NCI-H2196 treated with DMSO at 0.1 percent for 48 hours (cell line): ENCODE data around the gene PIP5K1B.

Source experiments
- DNase-seq: peaks from one replicate; lab custom pipeline; 2025; ENCODE audit not compliant: unreplicated experiment; lab: John Stamatoyannopoulos, UW

PIP5K1B gene

GRCh38 chr9:69016191-69017096 lies 311.4 kb downstream of the PIP5K1B start:
- DNase-seq, result no peak

DNA sequence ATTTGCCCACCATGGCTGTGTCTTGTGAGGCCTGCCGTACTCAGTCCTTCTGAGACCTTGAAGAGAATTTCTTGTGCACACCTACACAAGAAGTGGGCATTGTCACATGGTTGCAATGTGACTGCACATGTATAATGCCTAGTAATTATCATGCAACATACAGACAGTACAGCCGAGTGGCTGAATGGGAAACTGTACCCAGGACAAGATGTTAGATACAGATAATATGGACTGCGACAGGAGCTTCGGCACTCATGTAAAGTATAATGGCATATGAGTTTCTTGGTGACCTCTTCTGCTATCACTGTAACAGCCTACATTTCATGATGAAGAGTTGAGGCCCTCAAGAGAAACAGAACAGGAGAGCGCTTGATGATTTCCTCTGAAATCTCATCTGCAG lies 313.7 kb downstream of the PIP5K1B start:
- no peak for DNase-seq

DNA sequence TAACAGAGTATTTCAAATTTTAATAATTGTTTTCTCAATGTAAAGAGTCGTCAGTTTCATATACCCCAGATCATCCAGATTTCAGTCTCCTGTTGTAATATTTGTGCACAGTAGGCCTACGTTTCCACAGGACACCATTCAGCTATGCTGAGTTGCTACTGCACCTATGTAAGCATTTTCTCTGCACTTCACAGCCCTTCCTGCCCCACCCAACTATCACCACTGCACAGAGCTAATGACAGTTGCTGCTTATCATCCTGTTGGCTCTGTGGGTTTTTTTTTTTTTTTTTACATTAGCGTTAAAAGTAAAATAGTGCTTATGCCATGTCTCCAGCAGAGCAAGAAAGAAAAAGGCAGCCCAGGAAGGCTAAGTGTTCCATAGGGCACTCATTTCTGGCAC lies 314.8 kb downstream of the PIP5K1B start:
- DNase-seq, result no peak

DNA sequence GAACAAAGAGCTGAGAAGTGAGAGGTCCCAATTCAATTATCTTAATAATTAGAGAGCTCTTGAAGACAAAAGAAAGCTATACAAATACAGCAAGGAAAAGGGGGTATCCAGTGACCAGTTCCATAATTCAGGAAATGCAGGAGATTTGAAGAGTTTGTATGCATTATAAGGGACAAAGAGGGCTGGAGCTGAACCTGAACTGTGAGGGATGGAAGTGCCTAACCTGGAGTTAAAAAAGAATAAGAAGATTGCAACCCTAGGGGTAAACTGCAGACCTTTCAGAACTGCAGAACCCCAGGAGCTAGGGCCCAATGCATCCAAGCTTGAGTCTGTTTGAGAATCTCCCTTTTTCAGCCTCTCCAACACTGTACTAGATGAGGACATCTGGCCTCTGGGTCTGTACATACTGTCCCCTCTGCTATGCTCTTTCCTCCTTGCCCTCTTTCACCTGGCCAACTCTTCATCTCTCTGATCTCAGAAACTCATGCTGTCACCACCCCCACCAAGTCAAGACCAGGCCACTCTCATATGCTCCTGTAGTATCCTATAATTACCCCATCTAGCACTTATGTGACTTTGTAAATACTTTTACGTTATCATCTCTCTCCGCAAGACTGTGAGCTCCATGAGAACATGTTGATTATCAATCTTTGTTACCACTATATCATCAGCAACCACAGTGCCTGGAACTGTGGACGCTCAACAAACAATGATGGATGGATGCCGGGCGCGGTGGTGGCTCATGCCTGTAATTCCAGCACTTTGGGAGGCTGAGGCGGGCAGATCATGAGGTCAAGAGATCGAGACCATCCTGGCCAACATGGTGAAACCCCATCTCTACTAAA lies 315.5 kb downstream of the PIP5K1B start:
- DNase-seq, result no peak

DNA sequence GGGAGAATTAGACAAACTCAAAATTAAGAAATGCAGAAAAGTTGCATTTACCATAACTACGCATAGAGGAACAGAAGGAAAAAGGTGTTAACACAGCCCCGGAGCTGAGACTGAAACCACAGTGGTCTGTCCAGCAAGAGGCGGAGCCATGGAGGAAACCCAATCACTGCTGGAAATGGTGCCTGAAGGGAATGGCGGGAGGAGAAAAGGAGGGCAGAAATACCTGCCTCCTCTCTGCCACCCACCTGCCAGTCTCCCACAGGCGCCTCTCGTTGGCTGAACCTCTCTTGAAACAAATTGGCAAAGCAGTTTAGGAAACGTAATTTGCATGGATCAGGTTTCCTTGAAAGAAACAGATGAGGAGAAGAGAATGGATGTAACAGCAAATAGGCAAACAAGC lies 318.6 kb downstream of the PIP5K1B start:
- peak; percentile 65 for DNase-seq

DNA sequence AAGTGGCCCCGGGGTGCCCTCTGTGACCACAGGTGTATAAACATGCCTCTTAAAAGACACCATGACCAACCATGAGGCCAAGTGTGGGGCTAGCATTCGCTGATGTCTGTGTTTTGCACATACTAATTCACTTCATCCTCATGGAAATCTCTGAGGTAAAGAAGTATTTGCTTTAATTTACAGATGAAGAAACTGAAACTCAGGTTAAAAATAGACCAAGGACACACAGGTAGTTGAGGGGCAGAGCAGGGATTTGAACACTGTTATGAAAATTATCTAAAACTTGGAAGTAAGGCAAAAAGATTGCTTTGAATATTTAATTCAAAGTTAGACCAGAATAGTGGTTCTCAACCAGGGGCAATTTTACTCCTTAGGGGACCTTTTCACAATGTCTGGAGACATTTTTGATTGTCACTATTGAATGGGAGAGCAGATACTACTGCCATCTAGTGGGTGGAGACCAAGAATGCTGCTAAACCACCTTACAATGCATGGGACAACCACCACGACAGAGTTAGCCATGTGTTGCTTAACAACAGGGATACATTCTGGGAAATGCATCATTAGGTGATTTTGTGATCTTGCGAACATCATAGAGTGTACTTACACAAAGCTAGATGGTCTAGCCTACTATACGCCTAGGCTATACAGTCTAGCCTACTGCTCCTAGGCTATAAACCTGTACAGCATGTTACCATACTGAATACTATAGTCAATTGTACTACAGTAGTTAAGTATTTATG lies 322.5 kb downstream of the PIP5K1B start:
- DNase-seq, result peak; percentile 49

DNA sequence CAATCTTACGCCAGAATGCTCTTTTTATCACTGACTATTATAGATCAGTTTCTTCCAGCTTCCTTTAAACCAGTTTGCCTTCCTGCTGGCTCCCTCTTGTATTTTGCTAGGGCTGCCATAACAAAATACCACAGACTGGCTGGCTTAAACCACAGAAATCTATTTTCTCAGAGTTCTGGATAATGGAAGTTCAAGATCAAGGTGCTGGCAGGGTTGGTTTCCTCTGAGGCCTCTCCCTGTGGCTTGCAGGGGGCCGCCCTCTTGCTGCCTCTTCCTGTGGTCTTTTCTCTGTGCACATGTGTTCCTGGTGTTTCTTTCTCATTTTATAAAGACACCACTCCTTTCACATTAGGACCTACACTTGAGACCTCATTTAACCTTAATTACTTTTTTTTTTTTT lies 323.7 kb downstream of the PIP5K1B start:
- no peak for DNase-seq

- DNase-seq, result no peak
Measured at GRCh38 chr9:69029535-69029934, 324.5 kb downstream of the PIP5K1B start.

- no peak for DNase-seq
Measured at GRCh38 chr9:69030851-69031645, 326.0 kb downstream of the PIP5K1B start.

GRCh38 chr9:69034071-69034470 lies 329.0 kb downstream of the PIP5K1B start:
- DNase-seq, result no peak

DNA sequence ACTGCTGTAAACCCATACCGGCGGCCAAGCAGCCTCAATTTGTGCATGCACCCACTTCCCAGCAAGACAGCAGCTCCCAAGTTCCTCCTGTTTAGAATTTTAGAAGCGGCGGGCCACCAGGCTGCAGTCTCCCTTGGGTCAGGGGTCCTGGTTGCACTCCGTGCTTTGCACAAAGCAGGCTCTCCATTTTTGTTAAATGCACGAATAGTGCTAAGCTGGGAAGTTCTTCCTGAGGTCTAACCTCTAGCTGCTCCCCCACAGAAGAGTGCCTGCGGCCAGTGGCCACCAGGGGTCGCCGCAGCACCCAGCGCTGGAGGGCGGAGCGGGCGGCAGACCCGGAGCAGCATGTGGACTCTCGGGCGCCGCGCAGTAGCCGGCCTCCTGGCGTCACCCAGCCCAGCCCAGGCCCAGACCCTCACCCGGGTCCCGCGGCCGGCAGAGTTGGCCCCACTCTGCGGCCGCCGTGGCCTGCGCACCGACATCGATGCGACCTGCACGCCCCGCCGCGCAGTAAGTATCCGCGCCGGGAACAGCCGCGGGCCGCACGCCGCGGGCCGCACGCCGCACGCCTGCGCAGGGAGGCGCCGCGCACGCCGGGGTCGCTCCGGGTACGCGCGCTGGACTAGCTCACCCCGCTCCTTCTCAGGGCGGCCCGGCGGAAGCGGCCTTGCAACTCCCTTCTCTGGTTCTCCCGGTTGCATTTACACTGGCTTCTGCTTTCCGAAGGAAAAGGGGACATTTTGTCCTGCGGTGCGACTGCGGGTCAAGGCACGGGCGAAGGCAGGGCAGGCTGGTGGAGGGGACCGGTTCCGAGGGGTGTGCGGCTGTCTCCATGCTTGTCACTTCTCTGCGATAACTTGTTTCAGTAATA lies 330.6 kb downstream of the PIP5K1B start, which contains the start of gene FXN:
Gene FXN, plus strand, starts transcription at position 315 of the 871 bp plus-strand sequence. Its CDS starts 31 bp downstream, at position 346.
- peak; percentile 65 for DNase-seq

- DNase-seq, result no peak
Measured at GRCh38 chr9:69036309-69036708, 331.3 kb downstream of the PIP5K1B start.

GRCh38 chr9:69036799-69037198 lies 331.8 kb downstream of the PIP5K1B start:
- DNase-seq, result no peak

DNA sequence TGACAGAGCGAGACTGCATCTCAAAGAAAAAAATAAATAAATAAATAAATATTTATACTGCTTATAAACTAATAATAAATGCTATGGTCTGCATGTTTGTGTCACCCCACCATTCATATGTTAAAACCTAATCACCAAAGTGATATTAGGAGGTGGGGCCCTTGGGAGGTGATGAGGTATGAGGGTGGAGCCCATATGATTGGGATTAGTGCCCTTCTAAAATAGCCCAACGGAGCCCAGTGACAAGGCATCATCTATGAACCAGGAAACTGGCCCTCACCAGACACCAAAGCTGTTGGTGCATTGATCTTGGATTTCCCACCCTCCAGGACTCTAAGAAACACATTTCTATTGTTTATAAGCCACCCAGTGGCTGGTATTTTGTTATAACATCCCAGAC lies 335.6 kb downstream of the PIP5K1B start:
- DNase-seq, result no peak

DNA sequence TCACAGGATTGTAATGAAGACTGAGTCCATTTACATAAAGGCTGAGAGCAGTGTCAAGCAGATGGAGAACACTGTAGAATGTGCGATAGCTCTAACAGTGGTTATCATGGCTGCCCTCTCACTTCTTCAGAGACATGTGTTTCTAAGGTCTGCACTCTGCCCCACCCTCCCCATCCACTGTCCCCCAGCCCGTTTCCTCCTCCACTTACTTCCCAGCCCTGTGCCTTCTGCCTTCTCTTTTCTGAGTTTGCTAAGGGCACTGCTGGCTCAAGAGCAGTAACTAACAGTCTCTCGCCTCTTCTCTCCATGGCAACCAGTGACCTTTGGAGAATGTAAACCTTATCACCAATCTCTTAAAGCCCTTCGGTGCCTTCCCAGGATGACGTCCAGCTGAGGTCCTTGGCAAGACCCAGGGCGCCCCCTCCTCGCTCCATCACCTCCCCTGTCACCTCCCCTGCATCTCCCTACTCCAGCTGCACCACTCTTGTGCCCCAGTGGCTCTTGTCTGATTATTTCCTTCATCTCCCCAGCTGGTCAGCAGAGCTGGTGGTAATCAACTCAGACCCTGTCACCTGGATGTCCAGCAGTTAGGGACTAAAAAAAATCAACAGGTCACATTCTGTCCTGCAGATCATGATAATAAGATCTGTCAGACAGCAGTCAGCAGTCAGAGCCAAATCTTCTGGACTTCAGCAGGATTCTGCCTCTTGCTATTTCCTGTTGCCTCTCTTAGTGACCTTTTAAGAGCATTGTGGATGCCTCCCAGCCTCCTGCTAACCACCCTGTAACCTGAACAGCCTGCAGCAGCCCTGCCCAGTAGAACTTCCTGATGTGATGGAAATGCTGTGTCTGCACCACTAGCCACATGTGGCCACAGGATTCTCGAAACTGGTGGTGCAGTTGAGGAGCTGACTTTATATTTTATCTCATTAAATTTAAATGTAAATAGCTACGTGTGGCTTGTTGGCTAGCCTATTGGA lies 339.5 kb downstream of the PIP5K1B start:
- peak; percentile 58 for DNase-seq

DNA sequence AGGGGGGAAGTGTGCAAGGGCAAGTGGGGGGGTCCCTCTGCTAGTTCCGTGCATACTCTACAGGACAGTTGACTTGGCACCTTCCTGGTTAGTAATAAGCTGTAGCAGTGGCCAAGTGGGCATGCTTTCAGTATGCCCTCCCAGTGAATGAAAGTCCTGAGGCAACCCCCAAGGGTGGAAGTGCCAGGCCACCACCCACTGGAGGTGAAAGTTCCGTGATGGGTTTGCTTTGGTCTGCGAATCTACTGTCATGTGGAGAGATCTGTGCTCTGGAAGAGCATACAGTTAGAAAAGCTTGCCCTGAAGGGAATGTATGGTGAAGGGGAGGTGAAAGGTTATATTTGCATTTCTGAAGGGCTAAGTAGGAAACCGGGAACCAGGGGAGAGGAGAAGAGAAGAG lies 340.8 kb downstream of the PIP5K1B start:
- no peak for DNase-seq

DNA sequence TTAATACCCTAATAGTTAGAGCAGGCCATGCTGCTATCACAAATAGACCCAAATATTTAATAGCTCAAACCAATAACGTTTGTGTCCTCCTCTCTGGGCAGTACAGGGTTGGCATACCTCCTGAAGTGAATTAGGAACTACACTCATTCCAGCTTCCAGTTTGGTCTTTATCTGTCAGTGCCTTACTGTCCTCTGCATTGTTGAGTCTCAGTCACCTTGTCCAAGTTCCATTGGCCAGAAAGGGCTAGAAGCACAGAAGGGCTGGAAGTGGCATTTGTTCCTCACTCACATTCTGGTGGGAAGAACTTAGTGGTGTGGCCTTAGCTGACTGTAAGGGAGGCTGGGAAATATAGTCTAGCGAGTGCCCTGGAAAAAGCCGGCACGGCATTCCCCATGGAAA lies 341.7 kb downstream of the PIP5K1B start:
- DNase-seq, result no peak

GRCh38 chr9:69047371-69047770 lies 342.3 kb downstream of the PIP5K1B start:
- no peak for DNase-seq
